B cell (primary cell): ENCODE measurements around the gene ERO1B. TPM values are rescaled to one million over a fixed set of nuclear protein-coding genes. Genes with fewer than 3 reads are reported as not detected.

ENCODE experiments used
- ATAC-seq: fragments of 200-7000 bp; cut with Tn5 transposase; one replicate; pipeline ENCODE4 v1.10.0; 2021; ENCODE audit warnings: low read depth, mild to moderate bottlenecking, moderate number of reproducible peaks, moderate library complexity
- CTCF ChIA-PET: fragments of 350-600 bp; sonication (Branson Sonifier 250); formaldehyde crosslinking; loops from one replicate; lab custom pipeline; 2021; ENCODE audit warnings: antibody characterized with exemption, inconsistent platforms; lab: Charles Lee
- POLR2A ChIA-PET: fragments of 350-600 bp; sonication (Branson Sonifier 250); formaldehyde crosslinking; loops from one replicate; lab custom pipeline; 2021; ENCODE audit warnings: antibody characterized with exemption; lab: Charles Lee
- DNase-seq: peaks from one replicate; pipeline ENCODE4 v3.0.0; 2013
- H2AFZ ChIP-seq: 2 replicates; pipeline ENCODE4 v1.6.1; 2012; ENCODE audit warnings: mild to moderate bottlenecking, low read depth, low read length; ENCODE audit not compliant: insufficient read depth, poor library complexity, severe bottlenecking
- H3K27ac ChIP-seq, 2 donors: 1 replicate in 1 of 2; 2 replicates in 1 of 2; pipeline ENCODE4 v1.5.1; 2012 to 2013; ENCODE audit warnings: low read length in 2 of 2, mild to moderate bottlenecking in 2 of 2, moderate library complexity in 1 of 2
- H3K27me3 ChIP-seq, 4 experiments: fragments of 200-600 bp in 1 of 4; sonication (generic) in 1 of 4; replicated peaks in 1 of 4; 1 replicate in 2 of 4; 2 replicates in 2 of 4; pipeline versions ENCODE4 v1.6.1 to v1.7.0; 2013 to 2016; ENCODE audit warnings: low read length in 3 of 4, mild to moderate bottlenecking in 2 of 4, mixed read lengths in 1 of 4, moderate library complexity in 1 of 4; ENCODE audit not compliant: insufficient read depth in 4 of 4, control insufficient read depth in 3 of 4; ENCODE audit errors: control extremely low read depth in 1 of 4
- H3K36me3 ChIP-seq, 2 experiments: replicated peaks in 1 of 2; 1 replicate in 1 of 2; 2 replicates in 1 of 2; pipeline versions ENCODE4 v1.6.1 to v1.7.1; 2013; ENCODE audit warnings: low read length in 1 of 2; ENCODE audit not compliant: insufficient read depth in 2 of 2, control insufficient read depth in 1 of 2; ENCODE audit errors: control extremely low read depth in 1 of 2, extremely low read depth in 1 of 2
- H3K4me1 ChIP-seq, 2 donors: fragments of 200-600 bp in 1 of 2; sonication (generic) in 1 of 2; 1 replicate in 1 of 2; 2 replicates in 1 of 2; pipeline versions ENCODE4 v1.5.1 to v1.6.1; 2013 to 2017; ENCODE audit warnings: low read length in 2 of 2; ENCODE audit not compliant: control insufficient read depth in 2 of 2, insufficient read depth in 2 of 2
- H3K4me2 ChIP-seq: replicated peaks from 2 replicates; pipeline ENCODE3; 2012; ENCODE audit warnings: mild to moderate bottlenecking, low read depth, low read length; ENCODE audit not compliant: poor library complexity, severe bottlenecking
- H3K4me3 ChIP-seq, 5 experiments: fragments of 200-600 bp in 1 of 5; sonication (generic) in 1 of 5; 1 replicate in 3 of 5; 2 replicates in 2 of 5; pipeline versions ENCODE4 v1.5.1 to v1.7.0; 2011 to 2016; ENCODE audit warnings: low read length in 4 of 5, mild to moderate bottlenecking in 4 of 5, low read depth in 2 of 5, control low read depth in 1 of 5, moderate library complexity in 1 of 5; ENCODE audit not compliant: insufficient read depth in 1 of 5; ENCODE audit errors: control extremely low read depth in 1 of 5, extremely low read depth in 1 of 5
- H3K79me2 ChIP-seq: fragments of 200-600 bp; sonication (generic); one replicate; pipeline ENCODE4 v1.6.0; 2016; ENCODE audit warnings: low read length; ENCODE audit not compliant: control insufficient read depth, insufficient read depth
- H3K9ac ChIP-seq: fragments of 200-600 bp; sonication (generic); 2 replicates; pipeline ENCODE4 v1.6.1; 2017; ENCODE audit warnings: mild to moderate bottlenecking, low read length, moderate library complexity
- H3K9me3 ChIP-seq, 3 donors: one replicate each; pipeline versions ENCODE4 v1.6.1 to v1.7.1; 2013; ENCODE audit warnings: low read length in 2 of 3; ENCODE audit not compliant: control insufficient read depth in 2 of 3, insufficient read depth in 1 of 3; ENCODE audit errors: control extremely low read depth in 1 of 3
- H4K20me1 ChIP-seq: 2 replicates; pipeline ENCODE4 v1.6.0; 2012; ENCODE audit warnings: mild to moderate bottlenecking, low read length; ENCODE audit not compliant: insufficient read depth, control insufficient read depth, poor library complexity, severe bottlenecking
- H3K27ac Mint-ChIP-seq: one replicate; pipeline ENCODE4 v1.8.0; 2021; ENCODE audit warnings: mixed read lengths
- H3K27me3 Mint-ChIP-seq: one replicate; pipeline ENCODE4 v1.8.0; 2021; ENCODE audit warnings: mixed read lengths
- H3K4me1 Mint-ChIP-seq: one replicate; pipeline ENCODE4 v1.8.0; 2021; ENCODE audit warnings: mixed read lengths
- H3K4me3 Mint-ChIP-seq: one replicate; pipeline ENCODE4 v1.8.0; 2021; ENCODE audit warnings: mixed read lengths
- H3K9me3 Mint-ChIP-seq: one replicate; pipeline ENCODE4 v1.8.0; 2022; ENCODE audit warnings: mixed read lengths; ENCODE audit not compliant: insufficient read depth
- CTCF ChIP-seq: fragments of 200-600 bp; IDR thresholded peaks from one replicate; pipeline ENCODE4 v1.8.0; 2022; ENCODE audit warnings: antibody characterized with exemption, mild to moderate bottlenecking
- EZH2 ChIP-seq: IDR thresholded peaks from 2 replicates; pipeline ENCODE4 v1.6.1; 2012; ENCODE audit warnings: borderline replicate concordance, low read depth, mild to moderate bottlenecking, moderate library complexity, low read length; ENCODE audit not compliant: insufficient read depth, poor library complexity, severe bottlenecking
- WGBS: methylation state at CpG from one replicate; pipeline ENCODE4 v1.1.5; 2013; ENCODE audit warnings: missing lambda C conversion rate; ENCODE audit not compliant: insufficient coverage; 5-methylcytosine and 5-hydroxymethylcytosine counted together
- intact Hi-C: fragments of 100-400 bp; cut with micrococcal nuclease; formaldehyde crosslinking; loops from one replicate; pipeline ENCODE4 v1.10.0; 2022
- polyA plus RNA-seq: library from polyadenylated mRNA; depleted of rRNA; stranded (reverse); fragments of >200 nt; gene quantifications from 2 replicates; pipeline ENCODE4 v1.2.3, GENCODE V29; 2012
- total RNA-seq, 2 donors: library from RNA; stranded (reverse); fragments of 120-200 nt in 1 of 2; gene quantifications; 1 replicate in 1 of 2; 2 replicates in 1 of 2; pipeline versions ENCODE4 v1.2.3 to v1.2.4, GENCODE V29; 2013 to 2022

The ERO1B gene
- total and polyA plus RNA-seq, 2 donors (not counting 1 experiment from before 2014, with no cell fraction given) = 5.1 to 25.6 TPM

GRCh38 chr1:236228411-236228810 lies 53.3 kb downstream of the ERO1B start:
- no peak overlapping the region for H3K4me3 Mint-ChIP-seq
- Histone ChIP-seq H3K4me2 (no peak overlapping the region), H3K4me3 (no peak overlapping the region), H2AFZ (no peak overlapping the region), H3K9me3 (no peaks in the 10 kb centered on the region), H3K27me3 (no peaks in the 10 kb centered on the region), H3K36me3 (peaks cover 5 to 23% of the 10 kb centered on the region in 2 experiments), H3K9ac (no peak overlapping the region), H3K4me1 (no peaks in the 10 kb centered on the region), H3K79me2 (no peaks in the 10 kb centered on the region), H3K27ac (no peak overlapping the region), H4K20me1 (no peaks in the 10 kb centered on the region)
- intact Hi-C loops = no loop called here
- no peaks in the 10 kb centered on the region for H3K27me3 Mint-ChIP-seq
- ATAC-seq = no peak
- H3K27ac Mint-ChIP-seq = no peak overlapping the region
- H3K4me1 Mint-ChIP-seq = no peaks in the 10 kb centered on the region
- 100% methylated on average over 1 of the region's 4 CpGs for WGBS
- ChIA-PET CTCF (no interaction called here), POLR2A (no interaction called here)
- DNase-seq = no peak
- TF ChIP-seq CTCF = no peak
- no peak for TF ChIP-seq EZH2
- H3K9me3 Mint-ChIP-seq = no peaks in the 10 kb centered on the region

DNA sequence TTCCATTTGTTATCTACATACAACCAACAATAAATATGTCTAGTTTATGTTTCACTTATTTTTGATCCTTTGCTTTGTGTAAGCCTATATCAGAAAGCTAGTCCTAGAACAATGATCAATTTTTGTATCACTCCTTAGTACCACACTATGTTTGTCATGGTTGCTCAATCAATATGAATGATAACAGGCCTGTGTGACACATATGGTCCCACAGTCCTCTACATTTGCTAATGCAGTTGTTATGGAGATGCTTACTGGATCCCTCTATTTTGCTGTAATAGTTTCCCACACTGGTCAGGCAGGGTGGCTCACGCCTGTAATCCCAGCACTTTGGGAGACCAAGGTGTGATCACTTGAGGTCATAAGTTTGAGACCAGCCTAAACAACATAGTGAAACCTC lies 59.1 kb downstream of the ERO1B start:
- no peaks in the 10 kb centered on the region for H3K79me2 ChIP-seq
- ChIA-PET CTCF (interaction anchor here (0.6 kb wide), 1 partner anchor 117 kb away, joined by 4 read pairs; no protein-coding TSS in a partner anchor), POLR2A (no interaction called here)
- H2AFZ ChIP-seq = no peak overlapping the region
- 100% methylated on average over 1 of the region's 1 CpG for WGBS
- no peaks in the 10 kb centered on the region for H3K9me3 ChIP-seq
- H3K9me3 Mint-ChIP-seq = no peaks in the 10 kb centered on the region
- H3K4me1 ChIP-seq = no peaks in the 10 kb centered on the region
- no peaks in the 10 kb centered on the region for H3K4me1 Mint-ChIP-seq
- H3K27me3 Mint-ChIP-seq = no peaks in the 10 kb centered on the region
- H3K4me3 ChIP-seq = no peak overlapping the region
- DNase-seq (no peak), ATAC-seq (no peak)
- no peak overlapping the region for H3K4me2 ChIP-seq
- no peak overlapping the region for H3K4me3 Mint-ChIP-seq
- H4K20me1 ChIP-seq = no peaks in the 10 kb centered on the region
- TF ChIP-seq EZH2 (no peak), CTCF (no peak)
- H3K36me3 ChIP-seq = peaks cover 10 to 26% of the 10 kb centered on the region in 2 experiments
- no peaks in the 10 kb centered on the region for H3K27me3 ChIP-seq
- no peak overlapping the region for H3K27ac Mint-ChIP-seq
- no peak overlapping the region for H3K9ac ChIP-seq
- intact Hi-C loops = no loop called here
- H3K27ac ChIP-seq = no peak overlapping the region
